Cardiac fibroblast (primary cell): Measurements from ENCODE around the gene MYH6.
"Not testable (repeated sequence)": the region's sequence is repeated elsewhere in the genome, so short reads cannot be mapped to it uniquely, and the experiment has no call there.

ENCODE experiments used
- DNase-seq, 2 donors: peaks; one replicate each; pipeline versions ENCODE4 v3.0.0 to v3.0.0-alpha.2; 2010; ENCODE audit warnings: low read depth in 2 of 2
- H3K4me3 ChIP-seq, 2 donors: replicated peaks in 1 of 2; 1 replicate in 1 of 2; 2 replicates in 1 of 2; pipeline ENCODE4 v1.5.1; 2011; ENCODE audit warnings: low read depth in 2 of 2, low read length in 2 of 2, mild to moderate bottlenecking in 2 of 2, moderate library complexity in 1 of 2
- TF ChIP-seq, protein P1 (sequence below): IDR thresholded peaks from one replicate; pipeline ENCODE4 v1.5.1; 2011; ENCODE audit warnings: low read depth, mild to moderate bottlenecking, low read length, inconsistent platforms

MYH6 gene

DNA sequence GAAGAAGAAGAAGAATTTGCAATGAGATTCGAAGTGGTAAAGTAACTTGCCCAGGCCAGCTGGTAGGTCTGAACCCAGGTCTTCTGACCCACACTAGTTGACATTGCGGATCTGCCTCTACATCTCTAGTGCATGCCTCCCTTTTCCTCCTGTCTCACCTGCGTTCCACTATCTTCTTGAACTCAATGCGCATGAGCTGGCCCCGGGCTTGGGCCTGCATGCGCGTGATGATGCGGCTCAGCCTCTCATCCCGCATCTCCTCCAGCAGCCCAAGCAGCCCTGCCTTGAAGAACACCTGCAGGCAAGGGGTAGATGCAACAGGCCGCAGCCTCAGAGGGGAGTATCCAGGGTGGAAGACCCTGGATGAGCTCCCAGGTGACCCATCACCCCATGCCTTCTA lies 11.9 kb downstream of the MYH6 start:
- H3K4me3 ChIP-seq = no peak overlapping the region
- no peak for DNase-seq
- TF ChIP-seq, protein P1, sequence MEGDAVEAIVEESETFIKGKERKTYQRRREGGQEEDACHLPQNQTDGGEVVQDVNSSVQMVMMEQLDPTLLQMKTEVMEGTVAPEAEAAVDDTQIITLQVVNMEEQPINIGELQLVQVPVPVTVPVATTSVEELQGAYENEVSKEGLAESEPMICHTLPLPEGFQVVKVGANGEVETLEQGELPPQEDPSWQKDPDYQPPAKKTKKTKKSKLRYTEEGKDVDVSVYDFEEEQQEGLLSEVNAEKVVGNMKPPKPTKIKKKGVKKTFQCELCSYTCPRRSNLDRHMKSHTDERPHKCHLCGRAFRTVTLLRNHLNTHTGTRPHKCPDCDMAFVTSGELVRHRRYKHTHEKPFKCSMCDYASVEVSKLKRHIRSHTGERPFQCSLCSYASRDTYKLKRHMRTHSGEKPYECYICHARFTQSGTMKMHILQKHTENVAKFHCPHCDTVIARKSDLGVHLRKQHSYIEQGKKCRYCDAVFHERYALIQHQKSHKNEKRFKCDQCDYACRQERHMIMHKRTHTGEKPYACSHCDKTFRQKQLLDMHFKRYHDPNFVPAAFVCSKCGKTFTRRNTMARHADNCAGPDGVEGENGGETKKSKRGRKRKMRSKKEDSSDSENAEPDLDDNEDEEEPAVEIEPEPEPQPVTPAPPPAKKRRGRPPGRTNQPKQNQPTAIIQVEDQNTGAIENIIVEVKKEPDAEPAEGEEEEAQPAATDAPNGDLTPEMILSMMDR = no peak

DNA sequence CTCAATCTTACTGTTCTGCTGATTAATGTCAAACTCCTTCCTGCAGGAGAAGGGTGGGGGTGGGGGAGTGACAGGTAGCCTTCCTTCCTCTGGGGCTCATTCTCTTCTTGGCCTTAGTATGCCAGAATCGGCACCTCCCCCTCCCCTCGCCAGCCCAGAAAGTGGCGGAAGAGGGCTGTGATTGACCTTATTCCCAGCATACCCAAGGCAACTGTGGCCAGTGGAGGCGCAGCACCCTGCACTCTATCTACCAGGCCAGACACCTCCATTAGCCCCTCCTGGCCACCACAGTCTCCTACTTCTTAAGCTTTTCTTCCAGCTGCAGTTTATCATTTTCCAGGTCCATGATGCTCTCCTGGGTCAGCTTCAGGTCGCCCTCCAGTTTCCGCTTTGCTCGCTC lies 15.5 kb downstream of the MYH6 start:
- no peak for DNase-seq
- H3K4me3 ChIP-seq = no peak overlapping the region
- TF ChIP-seq, protein P1 = no peak

GRCh38 chr14:23389871-23390270 lies 18.2 kb downstream of the MYH6 start:
- H3K4me3 ChIP-seq, DNase-seq: not testable (repeated sequence)

DNA sequence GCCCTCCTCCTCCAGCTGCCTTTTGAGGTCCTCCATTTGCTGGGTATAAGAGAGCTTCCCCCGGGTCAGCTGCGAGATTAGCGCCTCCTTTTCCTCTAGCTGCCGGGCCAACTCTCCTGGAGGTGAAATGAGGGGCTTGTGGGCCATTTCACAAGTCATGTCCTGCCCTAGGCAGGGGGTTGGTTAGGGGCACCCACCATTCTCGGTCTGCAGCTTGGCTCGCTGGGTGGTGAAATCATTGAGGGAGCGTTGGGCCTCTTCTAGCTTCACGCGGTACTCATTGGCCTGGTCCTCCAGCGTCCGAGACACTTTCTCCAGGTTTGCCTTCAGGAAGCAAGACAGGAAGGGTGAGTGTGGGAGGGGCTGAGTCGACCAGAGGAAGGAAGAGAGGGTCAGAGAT lies 18.7 kb downstream of the MYH6 start:
- TF ChIP-seq, protein P1 = no peak
- no peak overlapping the region for H3K4me3 ChIP-seq
- DNase-seq = no peak

DNA sequence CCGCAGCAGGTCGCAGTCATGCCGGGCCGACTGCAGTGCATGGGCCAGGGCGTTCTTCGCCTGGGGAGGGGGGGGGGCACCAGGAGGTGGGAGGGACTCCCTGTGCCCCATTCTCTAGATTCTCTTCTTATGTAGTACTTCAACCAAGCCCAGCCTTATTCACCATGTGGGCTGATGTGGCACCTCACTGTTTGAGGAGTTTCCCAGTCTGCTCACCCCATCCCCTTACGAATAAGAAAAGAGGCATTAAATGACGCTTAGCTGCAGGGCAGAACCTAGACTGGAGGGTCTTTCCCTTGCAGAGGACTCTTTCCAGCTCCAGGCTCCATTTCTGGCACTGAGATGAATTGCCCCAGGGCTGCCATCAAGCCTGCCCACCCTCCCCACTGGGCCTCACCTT lies 19.1 kb downstream of the MYH6 start:
- TF ChIP-seq, protein P1 = no peak
- no peak overlapping the region for H3K4me3 ChIP-seq
- no peak for DNase-seq

DNA sequence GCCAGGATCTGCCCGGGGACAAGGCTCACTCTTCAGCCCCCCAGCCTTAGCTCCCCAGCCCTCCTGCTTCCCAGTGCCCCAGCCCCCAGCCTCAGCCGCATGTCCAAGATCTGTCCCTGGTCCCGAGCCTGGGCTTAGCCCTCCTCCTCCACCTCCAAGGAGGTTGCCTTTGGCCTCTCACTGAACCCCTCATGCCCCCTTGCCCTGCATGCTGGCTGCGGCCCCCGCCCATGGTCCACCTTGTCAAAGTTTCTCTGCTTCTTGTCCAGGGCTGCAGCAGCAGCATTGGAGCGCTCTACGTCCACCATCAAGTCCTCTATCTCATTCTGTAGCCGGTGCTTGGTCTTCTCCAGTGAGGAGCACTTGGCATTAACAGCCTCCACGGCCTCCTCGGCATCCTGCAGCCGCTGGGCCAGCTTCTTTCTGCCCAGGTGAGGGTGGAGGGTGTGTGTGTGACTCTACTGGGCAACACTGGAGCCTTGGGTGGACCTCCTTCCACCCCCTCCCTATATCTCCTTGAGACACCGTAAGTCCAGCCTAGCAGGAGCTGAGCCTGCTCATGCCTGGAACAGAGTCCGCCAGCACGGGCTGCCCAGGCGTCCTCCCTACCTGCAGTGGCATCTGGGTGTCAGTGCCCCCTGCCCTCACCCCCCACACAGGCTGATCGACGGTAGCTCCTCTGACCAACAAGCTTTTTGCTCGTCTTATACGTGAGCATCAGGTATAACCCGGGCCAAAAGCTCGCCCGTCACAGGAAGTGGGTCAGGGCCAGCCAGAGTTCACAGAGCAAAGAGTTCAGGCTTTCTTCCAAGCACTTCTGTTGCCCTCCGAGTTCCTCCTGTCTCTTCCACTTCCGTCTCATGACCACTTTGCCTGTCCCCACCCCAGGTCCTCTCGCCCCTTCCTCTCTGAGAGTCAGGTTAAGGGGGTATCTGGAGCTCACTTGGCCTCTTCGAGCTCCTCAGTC lies 19.9 kb downstream of the MYH6 start:
- no peak for DNase-seq
- TF ChIP-seq, protein P1 = no peak
- no peak overlapping the region for H3K4me3 ChIP-seq

GRCh38 chr14:23386999-23387398 lies 21.1 kb downstream of the MYH6 start:
- DNase-seq = no peak
- TF ChIP-seq, protein P1 = no peak
- no peak overlapping the region for H3K4me3 ChIP-seq

GRCh38 chr14:23386266-23386657 lies 21.8 kb downstream of the MYH6 start:
- not testable (repeated sequence) for DNase-seq, H3K4me3 ChIP-seq
